GM12878 (cell line): ENCODE results near the gene CDR2. TPM values are rescaled to one million over a fixed set of nuclear protein-coding genes. Genes with fewer than 3 reads are reported as not detected.

Source experiments
- BCL11A ChIP-seq: IDR thresholded peaks from 2 replicates; pipeline ENCODE4 v1.6.1; 2011; ENCODE audit warnings: low read depth, low read length
- CBFB ChIP-seq: IDR thresholded peaks from 2 replicates; pipeline ENCODE4 v1.6.1; 2016; ENCODE audit warnings: antibody characterized with exemption, low read depth
- EP300 ChIP-seq, 2 experiments: fragments of 150-350 bp in 1 of 2; IDR thresholded peaks; 2 replicates each; pipeline ENCODE4 v1.6.1; 2011 to 2012; ENCODE audit warnings: low read depth in 2 of 2, low read length in 2 of 2, borderline replicate concordance in 1 of 2, improper control_type of control experiment in 1 of 2, inconsistent platforms in 1 of 2; ENCODE audit not compliant: control insufficient read depth in 1 of 2
- FOXM1 ChIP-seq: IDR thresholded peaks from 2 replicates; pipeline ENCODE4 v1.6.1; 2012; ENCODE audit warnings: low read depth, mild to moderate bottlenecking, inconsistent platforms, low read length, moderate library complexity
- IKZF1 ChIP-seq: fragments of 450-650 bp; conservative IDR thresholded peaks from 2 replicates; pipeline ENCODE4 v1.6.1; 2017; ENCODE audit warnings: antibody characterized with exemption, mild to moderate bottlenecking
- IRF4 ChIP-seq: IDR thresholded peaks from 2 replicates; pipeline ENCODE4 v1.6.1; 2011; ENCODE audit warnings: low read depth, low read length
- KLF5 ChIP-seq: fragments of 450-650 bp; IDR thresholded peaks from 2 replicates; pipeline ENCODE4 v1.6.1; 2014; ENCODE audit warnings: mild to moderate bottlenecking; ENCODE audit not compliant: partially characterized antibody
- PML ChIP-seq: IDR thresholded peaks from 2 replicates; pipeline ENCODE4 v1.6.1; 2012; ENCODE audit warnings: low read length, inconsistent platforms
- POLR2AphosphoS2 ChIP-seq: IDR thresholded peaks from 2 replicates; pipeline ENCODE4 v1.6.1; 2011; ENCODE audit warnings: low read depth, mild to moderate bottlenecking, low read length, improper control_type of control experiment, moderate library complexity
- POU2F2 ChIP-seq: IDR thresholded peaks from 3 replicates; pipeline ENCODE4 v1.6.1; 2011; ENCODE audit warnings: low read depth, mild to moderate bottlenecking, low read length, borderline replicate concordance
- RB1 ChIP-seq: fragments of 450-650 bp; formaldehyde crosslinking; IDR thresholded peaks from 2 replicates; pipeline ENCODE4 v1.6.1; 2017; ENCODE audit warnings: mild to moderate bottlenecking, borderline replicate concordance
- RUNX3 ChIP-seq: IDR thresholded peaks from 2 replicates; pipeline ENCODE4 v1.6.1; 2012; ENCODE audit warnings: low read length, inconsistent platforms
- SIN3A ChIP-seq: IDR thresholded peaks from 2 replicates; pipeline ENCODE4 v1.6.1; 2012; ENCODE audit warnings: low read depth, low read length, improper control_type of control experiment
- STAT1 ChIP-seq: fragments of 450-650 bp; conservative IDR thresholded peaks from 2 replicates; pipeline ENCODE4 v1.6.1; 2014; ENCODE audit warnings: antibody characterized with exemption, mild to moderate bottlenecking
- TBL1XR1 ChIP-seq: IDR thresholded peaks from 2 replicates; pipeline ENCODE4 v1.6.1; 2012; ENCODE audit warnings: low read depth, low read length, improper control_type of control experiment
- TCF7 ChIP-seq: IDR thresholded peaks from 2 replicates; pipeline ENCODE4 v1.6.1; 2014; ENCODE audit warnings: antibody characterized with exemption, borderline replicate concordance
- WRNIP1 ChIP-seq: IDR thresholded peaks from 2 replicates; pipeline ENCODE4 v1.6.1; 2011; ENCODE audit warnings: low read depth, low read length, improper control_type of control experiment, borderline replicate concordance
- ZSCAN29 ChIP-seq: fragments of 450-650 bp; IDR thresholded peaks from 2 replicates; pipeline ENCODE4 v1.6.1; 2017; ENCODE audit warnings: mild to moderate bottlenecking, moderate library complexity
- polyA plus RNA-seq, 11 experiments: library from polyadenylated mRNA; depleted of rRNA in 4 of 11; unstranded in 6 of 11; stranded (reverse) in 5 of 11; fragments of >200 nt; fragmentation: Nextera tagmentation in 4 of 11; fragmentation: Illumina TruSeq in 1 of 11; extraction: Ambion mirVana in 4 of 11; extraction: Trizol in 1 of 11; gene quantifications; 1 replicate in 1 of 11; 2 replicates in 10 of 11; pipeline versions ENCODE4 v1.2.1 to v1.2.3, GENCODE V29; 2011 to 2016; ENCODE audit warnings: inconsistent platforms in 2 of 11, missing spikeins in 2 of 11, low read depth in 1 of 11
- total RNA-seq, 4 experiments: library from RNA; depleted of rRNA in 3 of 4; stranded (reverse); fragments of >200 nt in 3 of 4; fragmentation: Illumina TruSeq in 1 of 4; extraction: Trizol in 1 of 4; gene quantifications; 2 replicates each; pipeline versions ENCODE4 v1.2.1 to v1.2.3, GENCODE V29; 2013 to 2021
- TF ChIP-seq, protein P1 (sequence below): fragments of 450-650 bp; IDR thresholded peaks from 2 replicates; pipeline ENCODE4 v1.6.1; 2016; ENCODE audit warnings: mild to moderate bottlenecking, moderate library complexity, borderline replicate concordance
- TF ChIP-seq, protein P2 (sequence below): fragments of 450-650 bp; IDR thresholded peaks from 2 replicates; pipeline ENCODE4 v1.6.1; 2017; ENCODE audit warnings: mild to moderate bottlenecking
- TF ChIP-seq, protein P3 (sequence below): fragments of 450-650 bp; IDR thresholded peaks from 2 replicates; pipeline ENCODE4 v1.6.1; 2017; ENCODE audit warnings: low read depth, mild to moderate bottlenecking, moderate library complexity

The CDR2 gene
- total and polyA plus RNA-seq, 10 of the 15 experiments (the other 5 are each of a cell fraction or from before 2014, with no cell fraction given), result 4.8 to 24.3 (median 19.2) TPM

DNA sequence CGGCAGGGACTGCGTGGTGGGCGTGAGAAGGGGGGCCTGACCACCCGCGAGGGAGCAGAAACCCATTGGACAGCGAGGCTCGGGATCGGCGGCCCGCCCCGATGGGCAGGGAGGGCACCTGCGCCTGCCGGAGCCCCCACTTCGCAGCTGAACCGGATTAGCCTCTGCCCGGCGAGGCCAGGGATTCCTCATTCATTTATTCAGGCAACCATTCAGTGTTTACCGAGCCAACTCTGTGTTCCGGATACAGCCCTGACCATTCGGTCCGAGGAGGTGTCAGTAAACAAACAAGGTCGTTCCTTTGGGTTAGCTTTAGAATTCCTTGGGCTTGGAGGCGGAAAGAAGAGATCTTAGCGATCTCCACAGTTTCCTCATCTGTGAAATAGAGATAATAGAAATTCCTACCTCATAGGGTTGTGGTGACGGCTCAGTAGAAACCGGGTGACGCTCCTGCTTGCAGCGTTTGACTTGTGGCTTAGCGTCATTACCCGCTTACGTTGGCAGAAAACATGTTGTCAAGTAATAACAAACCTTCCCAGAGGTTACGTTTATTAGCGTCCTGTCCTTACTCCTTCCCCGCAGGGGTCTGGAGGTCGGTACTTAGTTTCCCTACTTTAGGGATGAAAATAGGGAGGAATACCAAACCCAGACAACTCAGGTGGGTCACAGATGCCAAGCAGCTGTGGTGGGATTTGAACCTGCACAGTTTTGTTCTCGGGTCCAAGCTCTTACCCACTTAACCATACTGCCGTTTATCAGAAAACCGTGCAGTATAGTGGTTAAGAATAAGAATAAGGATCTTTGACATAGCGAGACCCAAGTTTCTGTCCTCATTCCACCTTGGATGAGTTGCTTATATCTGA, 76.3 kb downstream of the CDR2 start (continued):
- peak; percentile 79 for TF ChIP-seq TCF7
- peak; percentile 20; the same call in 1 of the 2 replicates for TF ChIP-seq SIN3A
- TF ChIP-seq WRNIP1, result 0 out of 2 replicates have a peak, but pooled peaks have one; percentile 93
- TF ChIP-seq KLF5, result peak; percentile 87
- TF ChIP-seq CBFB, result peak; percentile 80; the same call in 1 of the 2 replicates
- TF ChIP-seq BCL11A, result no peak
- peak; percentile 23; the same call in 1 of the 2 replicates for TF ChIP-seq POLR2AphosphoS2
- TF ChIP-seq EP300 (IDR thresholded peaks at IDR 0.05; ENCODE audit: borderline replicate concordance in 1 of 2, control insufficient read depth in 1 of 2, low read depth in 2 of 2, low read length in 2 of 2), result peak in 1 of 2 experiments; percentile 77; a peak in 1 of 4 replicates
- TF ChIP-seq, protein P1, sequence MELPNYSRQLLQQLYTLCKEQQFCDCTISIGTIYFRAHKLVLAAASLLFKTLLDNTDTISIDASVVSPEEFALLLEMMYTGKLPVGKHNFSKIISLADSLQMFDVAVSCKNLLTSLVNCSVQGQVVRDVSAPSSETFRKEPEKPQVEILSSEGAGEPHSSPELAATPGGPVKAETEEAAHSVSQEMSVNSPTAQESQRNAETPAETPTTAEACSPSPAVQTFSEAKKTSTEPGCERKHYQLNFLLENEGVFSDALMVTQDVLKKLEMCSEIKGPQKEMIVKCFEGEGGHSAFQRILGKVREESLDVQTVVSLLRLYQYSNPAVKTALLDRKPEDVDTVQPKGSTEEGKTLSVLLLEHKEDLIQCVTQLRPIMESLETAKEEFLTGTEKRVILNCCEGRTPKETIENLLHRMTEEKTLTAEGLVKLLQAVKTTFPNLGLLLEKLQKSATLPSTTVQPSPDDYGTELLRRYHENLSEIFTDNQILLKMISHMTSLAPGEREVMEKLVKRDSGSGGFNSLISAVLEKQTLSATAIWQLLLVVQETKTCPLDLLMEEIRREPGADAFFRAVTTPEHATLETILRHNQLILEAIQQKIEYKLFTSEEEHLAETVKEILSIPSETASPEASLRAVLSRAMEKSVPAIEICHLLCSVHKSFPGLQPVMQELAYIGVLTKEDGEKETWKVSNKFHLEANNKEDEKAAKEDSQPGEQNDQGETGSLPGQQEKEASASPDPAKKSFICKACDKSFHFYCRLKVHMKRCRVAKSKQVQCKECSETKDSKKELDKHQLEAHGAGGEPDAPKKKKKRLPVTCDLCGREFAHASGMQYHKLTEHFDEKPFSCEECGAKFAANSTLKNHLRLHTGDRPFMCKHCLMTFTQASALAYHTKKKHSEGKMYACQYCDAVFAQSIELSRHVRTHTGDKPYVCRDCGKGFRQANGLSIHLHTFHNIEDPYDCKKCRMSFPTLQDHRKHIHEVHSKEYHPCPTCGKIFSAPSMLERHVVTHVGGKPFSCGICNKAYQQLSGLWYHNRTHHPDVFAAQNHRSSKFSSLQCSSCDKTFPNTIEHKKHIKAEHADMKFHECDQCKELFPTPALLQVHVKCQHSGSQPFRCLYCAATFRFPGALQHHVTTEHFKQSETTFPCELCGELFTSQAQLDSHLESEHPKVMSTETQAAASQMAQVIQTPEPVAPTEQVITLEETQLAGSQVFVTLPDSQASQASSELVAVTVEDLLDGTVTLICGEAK, result peak; percentile 79; the same call in 1 of the 2 replicates
- TF ChIP-seq STAT1, result peak; percentile 85; the same call in 1 of the 2 replicates
- TF ChIP-seq TBL1XR1, result peak; percentile 88
- peak; percentile 93 for TF ChIP-seq PML
- TF ChIP-seq IKZF1, result peak; percentile 97
- TF ChIP-seq ZSCAN29, result peak; percentile 98
- TF ChIP-seq, protein P2, sequence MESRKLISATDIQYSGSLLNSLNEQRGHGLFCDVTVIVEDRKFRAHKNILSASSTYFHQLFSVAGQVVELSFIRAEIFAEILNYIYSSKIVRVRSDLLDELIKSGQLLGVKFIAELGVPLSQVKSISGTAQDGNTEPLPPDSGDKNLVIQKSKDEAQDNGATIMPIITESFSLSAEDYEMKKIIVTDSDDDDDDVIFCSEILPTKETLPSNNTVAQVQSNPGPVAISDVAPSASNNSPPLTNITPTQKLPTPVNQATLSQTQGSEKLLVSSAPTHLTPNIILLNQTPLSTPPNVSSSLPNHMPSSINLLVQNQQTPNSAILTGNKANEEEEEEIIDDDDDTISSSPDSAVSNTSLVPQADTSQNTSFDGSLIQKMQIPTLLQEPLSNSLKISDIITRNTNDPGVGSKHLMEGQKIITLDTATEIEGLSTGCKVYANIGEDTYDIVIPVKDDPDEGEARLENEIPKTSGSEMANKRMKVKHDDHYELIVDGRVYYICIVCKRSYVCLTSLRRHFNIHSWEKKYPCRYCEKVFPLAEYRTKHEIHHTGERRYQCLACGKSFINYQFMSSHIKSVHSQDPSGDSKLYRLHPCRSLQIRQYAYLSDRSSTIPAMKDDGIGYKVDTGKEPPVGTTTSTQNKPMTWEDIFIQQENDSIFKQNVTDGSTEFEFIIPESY, result no peak
- TF ChIP-seq RB1, result peak; percentile 30; the same call in 1 of the 2 replicates
- TF ChIP-seq POU2F2, result no peak; the same call in 1 of the 3 replicates
- 0 out of 2 replicates have a peak, but pooled peaks have one; percentile 45 for TF ChIP-seq IRF4
- TF ChIP-seq RUNX3, result peak; percentile 86
- TF ChIP-seq FOXM1, result 0 out of 2 replicates have a peak, but pooled peaks have one; percentile 8
- TF ChIP-seq, protein P3, sequence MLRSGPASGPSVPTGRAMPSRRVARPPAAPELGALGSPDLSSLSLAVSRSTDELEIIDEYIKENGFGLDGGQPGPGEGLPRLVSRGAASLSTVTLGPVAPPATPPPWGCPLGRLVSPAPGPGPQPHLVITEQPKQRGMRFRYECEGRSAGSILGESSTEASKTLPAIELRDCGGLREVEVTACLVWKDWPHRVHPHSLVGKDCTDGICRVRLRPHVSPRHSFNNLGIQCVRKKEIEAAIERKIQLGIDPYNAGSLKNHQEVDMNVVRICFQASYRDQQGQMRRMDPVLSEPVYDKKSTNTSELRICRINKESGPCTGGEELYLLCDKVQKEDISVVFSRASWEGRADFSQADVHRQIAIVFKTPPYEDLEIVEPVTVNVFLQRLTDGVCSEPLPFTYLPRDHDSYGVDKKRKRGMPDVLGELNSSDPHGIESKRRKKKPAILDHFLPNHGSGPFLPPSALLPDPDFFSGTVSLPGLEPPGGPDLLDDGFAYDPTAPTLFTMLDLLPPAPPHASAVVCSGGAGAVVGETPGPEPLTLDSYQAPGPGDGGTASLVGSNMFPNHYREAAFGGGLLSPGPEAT, result peak; percentile 66
